RPMI7951 (cell line): ENCODE measurements around the gene C6orf62. TPM values are rescaled to one million over a fixed set of nuclear protein-coding genes. Genes with fewer than 3 reads are reported as not detected.
A peak's percentile ranks its signal among the peaks of the same experiment; 100 is the strongest.
"Not testable (repeated sequence)": the region's sequence is repeated elsewhere in the genome, so short reads cannot be mapped to it uniquely, and the experiment has no call there.

Experiments
- DNase-seq: peaks from one replicate; pipeline ENCODE4 v3.0.0-alpha.2; 2012; ENCODE audit warnings: low read depth
- total RNA-seq: library from RNA; depleted of rRNA; stranded (reverse); fragments of >200 nt; shearing (Covaris generic); gene quantifications from 2 replicates; pipeline ENCODE4 v1.2.3, GENCODE V29; 2014

C6orf62 gene
- total RNA-seq, 1 experiment from 2014 or later = 105 TPM

- DNase-seq = peak; percentile 98
Measured at GRCh38 chr6:24743265-24743943, 24.4 kb upstream of the C6orf62 start.

GRCh38 chr6:24742216-24742738, 23.3 kb upstream of the C6orf62 start:
- peak; percentile 48 for DNase-seq

GRCh38 chr6:24740861-24741260, 21.9 kb upstream of the C6orf62 start:
- DNase-seq = peak; percentile 61

- no peak for DNase-seq
Measured at GRCh38 chr6:24738741-24739140, 19.8 kb upstream of the C6orf62 start.

- DNase-seq = not testable (repeated sequence)
Measured at GRCh38 chr6:24734710-24735109, 15.8 kb upstream of the C6orf62 start.

GRCh38 chr6:24734166-24734565, 15.2 kb upstream of the C6orf62 start:
- DNase-seq = no peak

- not testable (repeated sequence) for DNase-seq
Measured at GRCh38 chr6:24731456-24732134, 12.6 kb upstream of the C6orf62 start.

- DNase-seq = not testable (repeated sequence)
Measured at GRCh38 chr6:24730653-24731052, 11.7 kb upstream of the C6orf62 start.

GRCh38 chr6:24723270-24723669, 4.3 kb upstream of the C6orf62 start:
- DNase-seq = no peak

- DNase-seq = no peak
Measured at GRCh38 chr6:24721461-24722215, 2.7 kb upstream of the C6orf62 start.

- DNase-seq = peak; percentile 100
Measured at GRCh38 chr6:24720604-24721460, 1.9 kb upstream of the C6orf62 start.

GRCh38 chr6:24720131-24720603, 1.2 kb upstream of the C6orf62 start:
- DNase-seq = peak; percentile 67

- DNase-seq = no peak
Measured at GRCh38 chr6:24718449-24719124, 367 bp downstream of the C6orf62 start.

- DNase-seq = not testable (repeated sequence)
Measured at GRCh38 chr6:24716602-24717148, 2.3 kb downstream of the C6orf62 start.

- no peak for DNase-seq
Measured at GRCh38 chr6:24710519-24711303, 8.2 kb downstream of the C6orf62 start.

- no peak for DNase-seq
Measured at GRCh38 chr6:24709014-24709711, 9.8 kb downstream of the C6orf62 start.

- DNase-seq = no peak
Measured at GRCh38 chr6:24708612-24709011, 10.3 kb downstream of the C6orf62 start.

GRCh38 chr6:24704468-24704867, 14.5 kb downstream of the C6orf62 start:
- DNase-seq = no peak

GRCh38 chr6:24702720-24703282, 16.2 kb downstream of the C6orf62 start:
- DNase-seq = no peak
